Smooth muscle cell (in vitro differentiated cells): ENCODE measurements around the gene STMN3. TPM values are rescaled to one million over a fixed set of nuclear protein-coding genes. Genes with fewer than 3 reads are reported as not detected.

ENCODE experiments used
- DNase-seq: peaks from one replicate; lab custom pipeline; 2025; ENCODE audit not compliant: unreplicated experiment; lab: John Stamatoyannopoulos, UW
- H2AFZ ChIP-seq: fragments of 200-600 bp; sonication (generic); 2 replicates; pipeline ENCODE4 v1.6.0; 2016; ENCODE audit warnings: antibody characterized with exemption, low read depth, mild to moderate bottlenecking
- H3F3A ChIP-seq: fragments of 200-600 bp; sonication (generic); 2 replicates; pipeline ENCODE4 v1.6.0; 2017; ENCODE audit warnings: antibody characterized with exemption, low read depth
- H3K27ac ChIP-seq: fragments of 200-600 bp; sonication (generic); 2 replicates; pipeline ENCODE4 v1.5.1; 2016; ENCODE audit warnings: low read depth, mild to moderate bottlenecking
- H3K27me3 ChIP-seq: fragments of 200-600 bp; sonication (generic); 2 replicates; pipeline ENCODE4 v1.6.1; 2016; ENCODE audit warnings: low read depth, mild to moderate bottlenecking
- H3K36me3 ChIP-seq: fragments of 200-600 bp; sonication (generic); 2 replicates; pipeline ENCODE4 v1.5.1; 2016; ENCODE audit warnings: low read depth
- H3K4me1 ChIP-seq: fragments of 200-600 bp; sonication (generic); 2 replicates; pipeline ENCODE4 v1.5.1; 2016; ENCODE audit warnings: low read depth
- H3K4me2 ChIP-seq: fragments of 200-600 bp; sonication (generic); 2 replicates; pipeline ENCODE4 v1.6.0; 2016; ENCODE audit warnings: mild to moderate bottlenecking
- H3K4me3 ChIP-seq: fragments of 200-600 bp; sonication (generic); 2 replicates; pipeline ENCODE4 v1.5.1; 2016; ENCODE audit warnings: mild to moderate bottlenecking
- H3K79me2 ChIP-seq: fragments of 200-600 bp; sonication (generic); 2 replicates; pipeline ENCODE4 v1.6.0; 2016; ENCODE audit warnings: low read depth, mild to moderate bottlenecking
- H3K9ac ChIP-seq: fragments of 200-600 bp; sonication (generic); 2 replicates; pipeline ENCODE4 v1.6.0; 2016; ENCODE audit warnings: low read depth
- H3K9me3 ChIP-seq: fragments of 200-600 bp; sonication (generic); replicated peaks from 2 replicates; pipeline ENCODE4 v1.5.1; 2016; ENCODE audit warnings: low read depth
- H4K20me1 ChIP-seq: fragments of 200-600 bp; sonication (generic); 2 replicates; pipeline ENCODE4 v1.6.0; 2016; ENCODE audit warnings: low read depth
- CTCF ChIP-seq: fragments of 200-600 bp; sonication (generic); IDR thresholded peaks from 2 replicates; pipeline ENCODE4 v1.5.1; 2017; ENCODE audit warnings: borderline replicate concordance, mild to moderate bottlenecking, antibody characterized with exemption; ENCODE audit not compliant: insufficient read depth, poor library complexity, severe bottlenecking
- WGBS: methylation state at CpG from one replicate; pipeline ENCODE4 v1.1.7; 2016; ENCODE audit warnings: low lambda C conversion rate; 5-methylcytosine and 5-hydroxymethylcytosine counted together
- polyA plus RNA-seq: library from polyadenylated mRNA; unstranded; fragments of >200 nt; fragmentation: Nextera tagmentation; extraction: Ambion mirVana; gene quantifications from 2 replicates; pipeline ENCODE4 v1.2.1, GENCODE V29; 2016
- total RNA-seq: library from RNA; depleted of rRNA; stranded (reverse); fragments of >200 nt; gene quantifications from 2 replicates; pipeline ENCODE4 v1.2.3, GENCODE V29; 2014

STMN3 gene
- total and polyA plus RNA-seq, 2 experiments from 2014 or later = 4.8 to 10.8 TPM

- no peak overlapping the region for H3K4me2 ChIP-seq
- no peaks in the 10 kb centered on the region for H3K36me3 ChIP-seq
- no peak overlapping the region for H3K9ac ChIP-seq
- no peaks in the 10 kb centered on the region for H3K9me3 ChIP-seq
- WGBS = 92% methylated on average over 21 of the region's 21 CpGs
- TF ChIP-seq CTCF = no peak
- H2AFZ ChIP-seq = no peak overlapping the region
- no peak overlapping the region for H3K4me3 ChIP-seq
- no peaks in the 10 kb centered on the region for H3K4me1 ChIP-seq
- DNase-seq = no peak
- H4K20me1 ChIP-seq = no peaks in the 10 kb centered on the region
- no peak overlapping the region for H3K27ac ChIP-seq
- H3F3A ChIP-seq = peaks cover 6% of the 10 kb centered on the region
- H3K79me2 ChIP-seq = no peaks in the 10 kb centered on the region
- no peaks in the 10 kb centered on the region for H3K27me3 ChIP-seq
These were observed 32.2 kb upstream of the STMN3 start for GRCh38 chr20:63685269-63686026.

- Histone ChIP-seq H3K36me3 (no peaks in the 10 kb centered on the region), H3K79me2 (no peaks in the 10 kb centered on the region), H3K27me3 (no peaks in the 10 kb centered on the region), H3K9me3 (no peaks in the 10 kb centered on the region), H3K4me3 (no peak overlapping the region), H3K27ac (peak overlapping the region; percentile 82), H3F3A (peaks cover 6% of the 10 kb centered on the region), H3K4me1 (no peaks in the 10 kb centered on the region), H4K20me1 (no peaks in the 10 kb centered on the region), H3K4me2 (peak overlapping the region; percentile 40), H3K9ac (peak overlapping the region; percentile 36), H2AFZ (no peak overlapping the region)
- DNase-seq = peak; percentile 38
- WGBS = 22% methylated on average over 22 of the region's 22 CpGs
- TF ChIP-seq CTCF = no peak
These were observed 29.3 kb upstream of the STMN3 start for GRCh38 chr20:63682384-63683139.

- Histone ChIP-seq H3K9ac (no peak overlapping the region), H3K79me2 (no peaks in the 10 kb centered on the region), H3K4me1 (no peaks in the 10 kb centered on the region), H3K9me3 (no peaks in the 10 kb centered on the region), H3K36me3 (no peaks in the 10 kb centered on the region), H3K27ac (peak overlapping the region; percentile 82), H4K20me1 (no peaks in the 10 kb centered on the region), H3K4me3 (no peak overlapping the region), H3K27me3 (no peaks in the 10 kb centered on the region), H3K4me2 (peak overlapping the region; percentile 40), H2AFZ (no peak overlapping the region), H3F3A (peaks cover 6% of the 10 kb centered on the region)
- no peak for DNase-seq
- no peak for TF ChIP-seq CTCF
- 93% methylated on average over 11 of the region's 13 CpGs for WGBS
These were observed 28.5 kb upstream of the STMN3 start for GRCh38 chr20:63681609-63682142.
